ENCODE results near the gene WNT16.
A peak's percentile ranks its signal among the peaks of the same experiment; 100 is the strongest.

WNT16 gene

GRCh38 chr7:121351682-121352081 is 22.9 kb downstream of the WNT16 start:
- Mint-ChIP-seq H3K4me1 (ENCODE audit: low read depth) (no peaks in the 10 kb centered on the region), H3K4me3 (no peak overlapping the region), H3K9me3 (no peaks in the 10 kb centered on the region), H3K27me3 (no peaks in the 10 kb centered on the region), H3K27ac (no peak overlapping the region), H3K36me3 (ENCODE audit: low read depth) (peaks cover 66% of the 10 kb centered on the region)

GRCh38 chr7:121352323-121352722 is 23.5 kb downstream of the WNT16 start:
- Mint-ChIP-seq H3K36me3 (ENCODE audit: low read depth) (peaks cover 66% of the 10 kb centered on the region), H3K27ac (no peak overlapping the region), H3K4me3 (no peak overlapping the region), H3K4me1 (ENCODE audit: low read depth) (no peaks in the 10 kb centered on the region), H3K27me3 (no peaks in the 10 kb centered on the region), H3K9me3 (no peaks in the 10 kb centered on the region)

GRCh38 chr7:121355574-121355973 is 26.8 kb downstream of the WNT16 start:
- no peaks in the 10 kb centered on the region for H3K4me1 Mint-ChIP-seq (ENCODE audit: low read depth)
- no peaks in the 10 kb centered on the region for H3K9me3 Mint-ChIP-seq
- no peak overlapping the region for H3K4me3 Mint-ChIP-seq
- H3K27me3 Mint-ChIP-seq: no peaks in the 10 kb centered on the region
- peaks cover 66% of the 10 kb centered on the region for H3K36me3 Mint-ChIP-seq (ENCODE audit: low read depth)
- H3K27ac Mint-ChIP-seq: no peak overlapping the region

- H3K9me3 Mint-ChIP-seq: no peaks in the 10 kb centered on the region
- H3K4me1 Mint-ChIP-seq (ENCODE audit: low read depth): no peaks in the 10 kb centered on the region
- H3K27me3 Mint-ChIP-seq: no peaks in the 10 kb centered on the region
- H3K4me3 Mint-ChIP-seq: no peak overlapping the region
- H3K36me3 Mint-ChIP-seq (ENCODE audit: low read depth): peaks cover 62% of the 10 kb centered on the region
- H3K27ac Mint-ChIP-seq: no peak overlapping the region
These were observed 31.8 kb downstream of the WNT16 start for GRCh38 chr7:121360564-121360963.

GRCh38 chr7:121366852-121367431 is 38.1 kb downstream of the WNT16 start:
- Mint-ChIP-seq H3K27ac (no peak overlapping the region), H3K36me3 (ENCODE audit: low read depth) (peaks cover 62% of the 10 kb centered on the region), H3K4me1 (ENCODE audit: low read depth) (peaks cover 29% of the 10 kb centered on the region), H3K27me3 (no peaks in the 10 kb centered on the region), H3K4me3 (no peak overlapping the region), H3K9me3 (no peaks in the 10 kb centered on the region)

GRCh38 chr7:121369462-121369861 is 40.7 kb downstream of the WNT16 start:
- Mint-ChIP-seq H3K4me1 (ENCODE audit: low read depth) (peaks cover 47% of the 10 kb centered on the region), H3K4me3 (peak overlapping the region; percentile 24), H3K27ac (peak overlapping the region; percentile 79), H3K36me3 (ENCODE audit: low read depth) (peaks cover 54% of the 10 kb centered on the region), H3K27me3 (no peaks in the 10 kb centered on the region), H3K9me3 (no peaks in the 10 kb centered on the region)

- H3K4me3 Mint-ChIP-seq: no peak overlapping the region
- H3K36me3 Mint-ChIP-seq (ENCODE audit: low read depth): peaks cover 64% of the 10 kb centered on the region
- peak overlapping the region; percentile 79 for H3K27ac Mint-ChIP-seq
- no peaks in the 10 kb centered on the region for H3K9me3 Mint-ChIP-seq
- no peaks in the 10 kb centered on the region for H3K27me3 Mint-ChIP-seq
- H3K4me1 Mint-ChIP-seq (ENCODE audit: low read depth): peaks cover 65% of the 10 kb centered on the region
These were observed 42.6 kb downstream of the WNT16 start for GRCh38 chr7:121371367-121371766.

- Mint-ChIP-seq H3K4me3 (no peak overlapping the region), H3K27ac (peak overlapping the region; percentile 79)
These were observed 43.1 kb downstream of the WNT16 start for GRCh38 chr7:121371883-121372282.

GRCh38 chr7:121372376-121373010 is 43.7 kb downstream of the WNT16 start:
- Mint-ChIP-seq H3K9me3 (no peaks in the 10 kb centered on the region), H3K4me1 (ENCODE audit: low read depth) (peaks cover 71% of the 10 kb centered on the region), H3K36me3 (ENCODE audit: low read depth) (peaks cover 70% of the 10 kb centered on the region), H3K27ac (peak overlapping the region; percentile 81), H3K4me3 (peak overlapping the region; percentile 69), H3K27me3 (no peaks in the 10 kb centered on the region)

More at GRCh38 chr7:121371883-121372282, 43.1 kb downstream of the WNT16 start:
- Mint-ChIP-seq H3K4me1 (ENCODE audit: low read depth) (peaks cover 68% of the 10 kb centered on the region), H3K36me3 (ENCODE audit: low read depth) (peaks cover 64% of the 10 kb centered on the region), H3K27me3 (no peaks in the 10 kb centered on the region), H3K9me3 (no peaks in the 10 kb centered on the region)

GRCh38 chr7:121373177-121373576 is 44.4 kb downstream of the WNT16 start:
- Mint-ChIP-seq H3K4me3 (peak overlapping the region; percentile 17), H3K27ac (peak overlapping the region; percentile 37), H3K27me3 (no peaks in the 10 kb centered on the region), H3K9me3 (no peaks in the 10 kb centered on the region), H3K4me1 (ENCODE audit: low read depth) (peaks cover 68% of the 10 kb centered on the region), H3K36me3 (ENCODE audit: low read depth) (peaks cover 76% of the 10 kb centered on the region)

- H3K27ac Mint-ChIP-seq: no peak overlapping the region
- H3K36me3 Mint-ChIP-seq (ENCODE audit: low read depth): peaks cover 73% of the 10 kb centered on the region
- peaks cover 68% of the 10 kb centered on the region for H3K4me1 Mint-ChIP-seq (ENCODE audit: low read depth)
- no peak overlapping the region for H3K4me3 Mint-ChIP-seq
- no peaks in the 10 kb centered on the region for H3K9me3 Mint-ChIP-seq
- no peaks in the 10 kb centered on the region for H3K27me3 Mint-ChIP-seq
These were observed 48.2 kb downstream of the WNT16 start for GRCh38 chr7:121376979-121377378.

- Mint-ChIP-seq H3K27me3 (no peaks in the 10 kb centered on the region), H3K36me3 (ENCODE audit: low read depth) (peaks cover 69% of the 10 kb centered on the region), H3K4me1 (ENCODE audit: low read depth) (peaks cover 76% of the 10 kb centered on the region), H3K9me3 (no peaks in the 10 kb centered on the region), H3K27ac (no peak overlapping the region), H3K4me3 (no peak overlapping the region)
These were observed 51.1 kb downstream of the WNT16 start for GRCh38 chr7:121379930-121380329.

GRCh38 chr7:121382473-121382872 is 53.7 kb downstream of the WNT16 start:
- Mint-ChIP-seq H3K27me3 (no peaks in the 10 kb centered on the region), H3K4me1 (ENCODE audit: low read depth) (peaks cover 78% of the 10 kb centered on the region), H3K9me3 (no peaks in the 10 kb centered on the region), H3K4me3 (no peak overlapping the region), H3K36me3 (ENCODE audit: low read depth) (peaks cover 49% of the 10 kb centered on the region), H3K27ac (no peak overlapping the region)

- Mint-ChIP-seq H3K27me3 (no peaks in the 10 kb centered on the region), H3K27ac (no peak overlapping the region), H3K4me3 (peak overlapping the region; percentile 37), H3K36me3 (ENCODE audit: low read depth) (peaks cover 44% of the 10 kb centered on the region), H3K9me3 (no peaks in the 10 kb centered on the region), H3K4me1 (ENCODE audit: low read depth) (peaks cover 82% of the 10 kb centered on the region)
These were observed 54.6 kb downstream of the WNT16 start for GRCh38 chr7:121383235-121383910.

- Mint-ChIP-seq H3K9me3 (no peaks in the 10 kb centered on the region), H3K27me3 (no peaks in the 10 kb centered on the region), H3K4me1 (ENCODE audit: low read depth) (peaks cover 91% of the 10 kb centered on the region), H3K36me3 (ENCODE audit: low read depth) (peaks cover 40% of the 10 kb centered on the region), H3K4me3 (peak overlapping the region; percentile 21), H3K27ac (peak overlapping the region; percentile 63)
These were observed 55.5 kb downstream of the WNT16 start for GRCh38 chr7:121384265-121384664.
